Measurements from ENCODE around the gene FOXP1.

The FOXP1 gene

GRCh38 chr3:71146673-71147072 is 436.9 kb downstream of the FOXP1 start:
- Histone ChIP-seq H3K27ac (ENCODE audit: low read length) (no peak overlapping the region), H3K36me3 (replicated peaks; ENCODE audit: low read depth, low read length) (no peaks in the 10 kb centered on the region), H3K4me2 (ENCODE audit: low read length) (no peak overlapping the region), H3K4me3 (ENCODE audit: low read length) (no peak overlapping the region), H3K9ac (ENCODE audit: low read length) (no peak overlapping the region), H3K9me3 (ENCODE audit: insufficient read depth, low read length) (no peaks in the 10 kb centered on the region), H3K79me2 (ENCODE audit: low read length) (peaks cover 4% of the 10 kb centered on the region; the same call in 1 of the 2 replicates), H2AFZ (ENCODE audit: low read depth, low read length) (no peak overlapping the region), H3K4me1 (ENCODE audit: low read length) (peaks cover 57% of the 10 kb centered on the region), H4K20me1 (ENCODE audit: insufficient read depth, low read length) (no peaks in the 10 kb centered on the region), H3K27me3 (ENCODE audit: low read depth, low read length) (no peaks in the 10 kb centered on the region)
- TF ChIP-seq CTCF (IDR thresholded peaks at IDR 0.05; ENCODE audit: low read depth, low read length) (no peak), EZH2phosphoT487 (IDR thresholded peaks at IDR 0.05; ENCODE audit: low read depth) (no peak)

GRCh38 chr3:71145954-71146353 is 437.6 kb downstream of the FOXP1 start:
- Histone ChIP-seq H3K36me3 (replicated peaks; ENCODE audit: low read depth, low read length) (no peaks in the 10 kb centered on the region), H3K9me3 (ENCODE audit: insufficient read depth, low read length) (no peaks in the 10 kb centered on the region), H3K4me3 (ENCODE audit: low read length) (no peak overlapping the region), H3K9ac (ENCODE audit: low read length) (no peak overlapping the region), H3K27me3 (ENCODE audit: low read depth, low read length) (no peaks in the 10 kb centered on the region), H3K4me1 (ENCODE audit: low read length) (peaks cover 57% of the 10 kb centered on the region), H3K27ac (ENCODE audit: low read length) (no peak overlapping the region), H3K79me2 (ENCODE audit: low read length) (peaks cover 3% of the 10 kb centered on the region; the same call in 1 of the 2 replicates), H4K20me1 (ENCODE audit: insufficient read depth, low read length) (no peaks in the 10 kb centered on the region), H3K4me2 (ENCODE audit: low read length) (no peak overlapping the region), H2AFZ (ENCODE audit: low read depth, low read length) (no peak overlapping the region)
- TF ChIP-seq CTCF (IDR thresholded peaks at IDR 0.05; ENCODE audit: low read depth, low read length) (no peak), EZH2phosphoT487 (IDR thresholded peaks at IDR 0.05; ENCODE audit: low read depth) (no peak)

GRCh38 chr3:71144525-71145253 is 438.8 kb downstream of the FOXP1 start:
- Histone ChIP-seq H3K4me2 (ENCODE audit: low read length) (peak overlapping the region; percentile 10), H3K27ac (ENCODE audit: low read length) (peak overlapping the region; percentile 10; the same call in 1 of the 2 replicates), H3K27me3 (ENCODE audit: low read depth, low read length) (no peaks in the 10 kb centered on the region), H3K79me2 (ENCODE audit: low read length) (peaks cover 6% of the 10 kb centered on the region; the same call in 1 of the 2 replicates), H3K4me1 (ENCODE audit: low read length) (peaks cover 61% of the 10 kb centered on the region), H2AFZ (ENCODE audit: low read depth, low read length) (peak overlapping the region; percentile 32; the same call in 1 of the 2 replicates), H3K9ac (ENCODE audit: low read length) (no peak overlapping the region), H4K20me1 (ENCODE audit: insufficient read depth, low read length) (no peaks in the 10 kb centered on the region), H3K4me3 (ENCODE audit: low read length) (no peak overlapping the region), H3K9me3 (ENCODE audit: insufficient read depth, low read length) (no peaks in the 10 kb centered on the region), H3K36me3 (replicated peaks; ENCODE audit: low read depth, low read length) (no peaks in the 10 kb centered on the region)
- no peak for TF ChIP-seq EZH2phosphoT487 (IDR thresholded peaks at IDR 0.05; ENCODE audit: low read depth)
- no peak for TF ChIP-seq CTCF (IDR thresholded peaks at IDR 0.05; ENCODE audit: low read depth, low read length)

- H3K79me2 ChIP-seq (ENCODE audit: low read length): peaks cover 6% of the 10 kb centered on the region; the same call in 1 of the 2 replicates
These were observed 440.0 kb downstream of the FOXP1 start for GRCh38 chr3:71143493-71143892.

More at GRCh38 chr3:71143493-71143892, 440.0 kb downstream of the FOXP1 start:
- H3K9me3 ChIP-seq (ENCODE audit: insufficient read depth, low read length): no peaks in the 10 kb centered on the region
- TF ChIP-seq EZH2phosphoT487 (IDR thresholded peaks at IDR 0.05; ENCODE audit: low read depth): no peak
- TF ChIP-seq CTCF (IDR thresholded peaks at IDR 0.05; ENCODE audit: low read depth, low read length): no peak
- peaks cover 61% of the 10 kb centered on the region for H3K4me1 ChIP-seq (ENCODE audit: low read length)
- no peak overlapping the region for H3K4me3 ChIP-seq (ENCODE audit: low read length)
- no peak overlapping the region for H2AFZ ChIP-seq (ENCODE audit: low read depth, low read length)
- no peak overlapping the region for H3K27ac ChIP-seq (ENCODE audit: low read length)
- H3K4me2 ChIP-seq (ENCODE audit: low read length): no peak overlapping the region
- no peak overlapping the region for H3K9ac ChIP-seq (ENCODE audit: low read length)
- no peaks in the 10 kb centered on the region for H4K20me1 ChIP-seq (ENCODE audit: insufficient read depth, low read length)
- H3K27me3 ChIP-seq (ENCODE audit: low read depth, low read length): no peaks in the 10 kb centered on the region
- H3K36me3 ChIP-seq (replicated peaks; ENCODE audit: low read depth, low read length): no peaks in the 10 kb centered on the region

Measured in OCI-LY3 (cell line).